ENCODE results near the gene GRIK2. TPM values are rescaled to one million over a fixed set of nuclear protein-coding genes. Genes with fewer than 3 reads are reported as not detected.
A peak's percentile ranks its signal among the peaks of the same experiment; 100 is the strongest.

Gene GRIK2
- total RNA-seq, 1 donor from 2014 or later: 2.3 TPM

DNA sequence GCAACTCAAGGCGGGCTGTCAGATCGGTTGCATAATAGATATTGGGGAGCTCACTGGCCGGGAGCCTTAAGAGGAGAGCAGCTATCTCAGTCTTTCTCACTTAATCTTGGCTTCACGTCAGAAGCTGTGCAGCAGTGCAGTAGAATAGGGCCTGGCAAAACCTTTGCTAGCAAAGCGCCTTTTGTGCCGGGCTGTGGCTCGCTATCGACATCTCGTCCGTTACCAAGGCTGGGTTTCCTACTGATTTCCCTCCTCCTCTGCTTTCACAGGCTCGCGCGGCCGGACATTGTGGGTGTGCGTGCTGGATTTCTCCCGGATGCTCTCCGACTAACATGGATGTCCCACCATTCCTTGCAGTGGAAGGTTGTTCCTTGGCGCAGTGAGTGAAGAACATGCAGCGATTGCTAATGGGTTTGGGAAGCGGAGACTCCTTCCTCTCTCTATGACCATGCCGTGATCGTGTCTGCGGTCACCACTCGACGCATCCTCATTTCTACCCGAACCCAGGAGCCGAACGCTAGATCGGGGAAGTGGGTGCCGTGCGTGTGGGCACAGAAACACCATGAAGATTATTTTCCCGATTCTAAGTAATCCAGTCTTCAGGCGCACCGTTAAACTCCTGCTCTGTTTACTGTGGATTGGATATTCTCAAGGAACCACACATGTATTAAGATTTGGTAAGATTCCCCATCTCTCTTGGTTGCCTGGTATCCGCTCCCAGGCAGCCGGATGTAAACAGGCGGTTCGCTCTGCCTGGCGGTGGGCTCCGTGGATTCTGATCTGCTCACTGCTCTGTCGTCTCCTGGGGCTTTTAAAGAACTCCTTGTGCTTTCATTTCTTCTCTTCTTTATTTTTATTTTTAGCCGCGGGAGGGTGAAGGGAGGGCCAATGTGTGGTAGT lies 5.5 kb downstream of the GRIK2 start:
- DNase-seq (no peak), ATAC-seq (no peak)
- intact Hi-C loops (cut with micrococcal nuclease): no loop called here

GRCh38 chr6:101399616-101400162 lies 6.2 kb downstream of the GRIK2 start:
- no peak for DNase-seq
- intact Hi-C loops (cut with micrococcal nuclease): no loop called here
- ATAC-seq: no peak

DNA sequence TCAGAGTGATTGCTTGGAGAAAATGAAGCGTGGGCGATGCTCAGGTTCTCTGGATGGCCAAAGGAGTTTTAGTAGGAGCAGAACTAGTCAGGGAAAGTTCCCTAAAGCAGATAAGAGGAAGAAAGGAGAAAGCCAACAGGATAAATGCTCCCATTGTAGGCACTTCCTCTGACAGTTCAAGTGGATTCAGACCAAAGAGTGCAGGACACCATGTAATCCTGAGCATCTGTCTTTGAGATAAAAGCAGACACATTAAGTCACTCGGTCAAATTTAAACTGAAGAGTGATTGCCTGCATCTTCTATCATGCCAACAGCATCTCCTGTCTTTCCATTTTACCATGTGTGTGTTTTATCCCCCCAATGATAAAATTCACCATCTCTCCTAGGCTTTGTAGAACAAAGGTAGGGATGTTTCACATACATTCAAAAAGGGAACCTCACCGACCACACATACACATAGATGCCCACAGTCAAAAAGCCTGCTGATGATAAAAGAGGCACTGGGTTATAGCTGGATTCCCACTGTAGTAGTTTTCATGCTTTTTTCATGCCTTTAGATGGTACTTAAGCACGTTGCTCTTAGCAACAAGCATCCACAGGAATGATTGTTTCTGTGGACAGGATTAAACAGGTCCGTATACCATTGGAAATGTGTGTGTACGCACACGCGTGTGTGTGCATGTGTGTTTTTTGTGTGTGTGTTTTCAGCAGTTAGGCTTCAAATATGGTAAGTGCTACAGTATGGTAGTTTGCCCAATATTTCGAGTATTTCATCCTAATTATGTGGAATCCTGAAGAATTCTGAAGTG lies 7.0 kb downstream of the GRIK2 start:
- ATAC-seq (no peak), DNase-seq (no peak)
- intact Hi-C loops (cut with micrococcal nuclease): no loop called here

GRCh38 chr6:101401171-101401570 lies 7.7 kb downstream of the GRIK2 start:
- intact Hi-C loops (cut with micrococcal nuclease): no loop called here
- ATAC-seq: no peak
- DNase-seq: no peak

DNA sequence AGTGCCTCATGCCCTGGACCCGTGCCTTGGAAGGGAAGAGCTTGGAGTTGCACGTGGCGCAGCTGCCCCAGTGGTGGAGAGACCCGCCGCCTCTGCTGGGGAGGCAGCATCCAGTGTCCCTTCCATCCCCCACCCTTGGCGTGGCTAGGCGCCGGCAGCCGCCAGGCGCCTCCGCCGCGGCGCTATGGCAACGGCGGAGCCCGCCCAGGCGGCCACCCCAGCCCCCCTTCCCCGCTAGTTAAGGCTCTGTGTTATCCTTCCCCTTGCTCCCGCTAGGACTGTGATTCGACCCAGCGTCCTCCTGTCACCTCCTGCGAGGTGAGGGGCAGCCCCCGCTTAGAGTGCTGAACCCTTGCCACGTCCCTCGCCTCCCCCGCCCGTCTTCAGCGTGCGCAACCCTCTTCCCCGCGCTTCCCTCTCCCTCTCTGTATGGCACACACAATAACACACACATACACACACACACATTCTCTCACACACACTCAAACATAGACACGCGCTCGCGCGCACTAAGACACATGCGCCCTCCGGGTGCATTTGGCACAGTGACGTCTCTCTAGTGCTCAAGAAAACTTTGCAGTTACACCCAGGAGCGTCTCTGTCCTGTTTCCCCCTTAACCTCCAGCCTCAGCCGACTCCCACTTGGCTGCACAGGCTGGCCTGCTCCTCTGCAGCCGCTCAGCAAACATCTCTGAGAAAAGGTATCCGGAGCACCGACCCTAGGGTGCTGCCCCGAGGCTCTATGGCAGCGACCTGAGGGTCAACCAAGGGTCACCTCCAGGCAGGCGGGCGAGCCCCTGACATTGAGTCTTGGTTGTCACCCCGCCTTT lies 8.5 kb downstream of the GRIK2 start:
- ATAC-seq: peak; percentile 89
- intact Hi-C loops (cut with micrococcal nuclease): no loop called here
- peak; percentile 61 for DNase-seq

DNA sequence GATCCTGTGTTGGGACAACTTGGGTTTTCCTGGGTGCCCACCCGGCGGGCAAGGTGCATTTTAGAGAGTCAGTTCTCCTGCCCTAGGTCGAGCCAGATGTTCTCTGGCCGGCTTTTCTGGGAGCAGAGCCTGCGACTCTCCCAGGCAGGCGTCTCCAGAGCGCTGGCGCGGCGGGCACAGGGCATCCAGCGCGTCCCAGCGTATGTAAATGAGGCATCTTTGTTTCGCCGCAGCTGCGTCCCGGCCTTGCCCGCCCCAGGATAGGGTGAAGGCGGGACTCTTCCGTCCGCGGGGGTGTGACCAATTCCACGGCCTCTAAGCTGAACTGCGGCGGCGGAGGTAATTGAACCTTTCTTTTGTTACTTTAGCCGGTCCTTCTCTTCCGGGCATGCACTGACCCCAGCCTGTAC lies 9.1 kb downstream of the GRIK2 start:
- intact Hi-C loops (cut with micrococcal nuclease): no loop called here
- ATAC-seq (peak; percentile 89), DNase-seq (peak; percentile 58)

- intact Hi-C loops (cut with micrococcal nuclease): no loop called here
Observed at GRCh38 chr6:101403216-101403945, 9.9 kb downstream of the GRIK2 start.

GRCh38 chr6:101404775-101405174 lies 11.3 kb downstream of the GRIK2 start:
- no peak for DNase-seq
- intact Hi-C loops (cut with micrococcal nuclease): no loop called here
- ATAC-seq: no peak

More at GRCh38 chr6:101403216-101403945, 9.9 kb downstream of the GRIK2 start:
- ATAC-seq: no peak
- DNase-seq: no peak

DNA sequence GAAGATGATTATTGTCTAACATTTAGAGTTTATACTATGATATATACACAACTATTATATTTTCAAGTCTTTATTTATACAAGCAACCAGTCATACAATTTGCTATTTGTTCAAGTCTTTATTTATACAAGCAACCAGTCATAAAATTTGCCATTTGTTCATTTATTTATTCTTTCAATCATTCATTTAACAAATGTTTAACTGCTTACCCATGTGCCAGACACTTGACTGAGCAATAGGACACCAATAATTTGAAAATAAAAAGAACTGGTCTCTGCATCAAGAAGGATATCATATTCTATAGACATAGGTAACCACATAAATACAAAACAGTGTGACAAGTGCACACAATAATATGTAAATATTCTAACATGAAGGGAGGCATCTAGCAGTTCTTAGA lies 20.3 kb downstream of the GRIK2 start:
- intact Hi-C loops (cut with micrococcal nuclease): no loop called here
- ATAC-seq (no peak), DNase-seq (no peak)

DNA sequence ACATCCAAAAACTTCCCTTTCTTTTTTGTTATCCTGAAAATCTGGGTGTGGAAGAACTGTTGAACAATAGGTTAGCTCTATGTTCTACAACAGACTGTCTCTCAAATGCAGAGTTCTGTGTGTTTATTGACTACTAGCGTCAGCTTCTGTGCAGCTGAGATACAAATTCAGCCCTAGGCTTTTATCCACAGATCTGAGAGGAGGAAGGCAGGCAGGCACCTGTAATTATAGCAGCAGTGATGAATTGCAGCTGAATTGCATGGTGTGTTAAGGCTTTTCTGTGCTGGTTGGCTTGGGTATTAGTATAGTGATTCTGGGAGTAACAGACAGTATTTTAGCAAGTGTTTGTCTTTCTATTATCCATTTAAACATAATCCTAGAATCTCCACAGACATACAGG lies 24.4 kb downstream of the GRIK2 start:
- DNase-seq (no peak), ATAC-seq (no peak)
- intact Hi-C loops (cut with micrococcal nuclease): no loop called here

GRCh38 chr6:101422251-101422650 lies 28.7 kb downstream of the GRIK2 start:
- intact Hi-C loops (cut with micrococcal nuclease): no loop called here
- DNase-seq (no peak), ATAC-seq (no peak)

DNA sequence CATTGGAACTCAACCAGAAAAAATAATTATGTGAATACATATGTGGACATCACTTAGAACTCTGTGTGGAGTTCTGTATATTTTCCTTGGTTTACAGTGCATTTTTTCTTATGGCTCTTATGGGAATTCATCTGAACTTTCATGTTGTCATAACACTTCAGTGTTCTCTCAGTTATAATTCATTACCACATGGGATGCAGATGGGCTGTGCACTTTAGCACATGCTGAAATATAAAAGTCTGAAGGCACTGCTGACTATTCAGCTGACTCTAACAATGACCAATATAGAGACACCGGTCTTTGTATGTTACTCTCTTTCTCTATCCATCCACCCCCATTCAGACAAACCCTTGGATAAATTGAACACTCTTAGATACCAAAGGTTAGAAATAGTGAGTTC lies 29.3 kb downstream of the GRIK2 start:
- intact Hi-C loops (cut with micrococcal nuclease): no loop called here
- DNase-seq: no peak
- ATAC-seq: no peak

DNA sequence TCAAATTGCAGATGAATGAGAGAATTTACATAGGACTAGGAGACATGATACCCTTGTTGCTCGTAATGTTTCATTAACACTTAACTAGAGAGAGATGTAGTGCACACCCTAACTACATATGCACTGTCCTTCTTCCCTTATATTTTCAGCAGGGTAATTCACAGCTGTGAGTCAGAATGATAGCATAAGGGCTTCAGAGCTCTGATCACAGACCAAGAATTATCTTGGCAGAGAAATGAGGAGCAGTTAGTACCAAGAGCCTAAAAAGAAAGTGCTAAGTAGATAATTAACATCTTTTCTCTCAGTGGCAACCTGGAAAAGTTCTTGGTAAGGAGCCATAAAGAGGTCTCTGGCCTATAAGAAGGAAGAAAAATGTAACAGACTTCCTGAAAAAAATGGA lies 35.8 kb downstream of the GRIK2 start:
- peak; percentile 70 for ATAC-seq
- intact Hi-C loops (cut with micrococcal nuclease): no loop called here
- no peak for DNase-seq

DNA sequence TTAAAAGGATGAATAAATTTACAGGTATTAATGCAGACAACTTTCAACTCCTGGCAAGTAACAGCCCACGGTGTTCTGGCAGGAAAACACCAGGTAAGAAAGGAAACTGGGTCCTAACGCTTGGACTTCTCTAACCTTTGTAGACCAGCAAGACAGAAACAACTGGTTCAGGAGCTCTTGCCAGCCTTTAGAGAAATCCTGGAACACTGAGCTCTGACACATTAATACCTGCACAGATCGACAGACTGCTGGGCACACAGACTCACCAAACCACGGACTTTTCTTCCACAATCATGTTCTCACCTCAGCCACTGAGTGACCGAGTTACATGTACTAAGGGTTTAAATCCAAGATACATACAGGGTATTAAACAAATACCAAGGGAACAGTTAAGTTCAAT lies 36.3 kb downstream of the GRIK2 start:
- intact Hi-C loops (cut with micrococcal nuclease): no loop called here
- ATAC-seq (peak; percentile 69), DNase-seq (no peak)

- no peak for DNase-seq
- no peak for ATAC-seq
- intact Hi-C loops (cut with micrococcal nuclease): no loop called here
Observed at GRCh38 chr6:101433141-101433540, 39.6 kb downstream of the GRIK2 start.

DNA sequence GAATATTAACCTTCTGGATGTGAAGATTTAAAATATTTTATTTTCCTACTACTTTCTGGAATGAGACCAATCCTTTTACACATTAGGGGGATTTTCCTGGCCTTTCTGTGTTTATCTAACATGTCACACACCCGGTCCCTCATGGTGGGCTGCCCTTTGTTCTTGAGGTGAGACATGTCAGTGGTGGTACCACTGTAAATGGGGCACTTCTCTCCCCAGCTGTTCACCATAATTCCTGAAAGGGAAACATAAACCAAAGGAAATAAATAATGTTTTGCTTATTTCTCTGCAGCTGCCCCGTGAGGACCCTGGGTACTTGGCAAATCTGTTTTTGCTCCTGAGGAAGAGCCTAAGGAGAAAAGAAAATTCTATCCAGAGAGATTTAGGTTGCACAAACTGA lies 41.1 kb downstream of the GRIK2 start:
- intact Hi-C loops (cut with micrococcal nuclease): no loop called here
- ATAC-seq: no peak

DNA sequence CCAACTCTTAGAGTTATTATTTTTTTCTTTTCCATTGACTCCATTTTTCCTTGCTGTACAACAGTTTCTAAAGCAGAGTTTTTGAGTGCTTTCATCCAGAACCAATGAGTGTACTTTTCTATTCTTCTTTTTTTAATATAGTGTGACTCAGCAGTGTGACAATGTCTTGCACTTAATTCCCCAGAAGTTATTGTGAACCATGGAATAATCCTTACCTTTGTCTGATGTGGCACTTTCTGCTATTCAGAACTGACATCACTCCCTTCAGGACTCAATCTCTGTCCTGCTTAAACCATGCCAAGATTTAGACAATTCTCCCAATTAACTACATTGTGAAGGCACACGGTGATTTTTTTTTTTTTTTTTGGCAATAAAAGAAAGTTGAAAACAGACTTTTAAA lies 41.5 kb downstream of the GRIK2 start:
- DNase-seq: no peak
- no peak for ATAC-seq
- intact Hi-C loops (cut with micrococcal nuclease): no loop called here

More for the DNA sequence above, 41.1 kb downstream of the GRIK2 start:
- DNase-seq: no peak

- DNase-seq (no peak), ATAC-seq (no peak)
- intact Hi-C loops (cut with micrococcal nuclease): no loop called here
Observed at GRCh38 chr6:101439790-101440189, 46.3 kb downstream of the GRIK2 start.

DNA sequence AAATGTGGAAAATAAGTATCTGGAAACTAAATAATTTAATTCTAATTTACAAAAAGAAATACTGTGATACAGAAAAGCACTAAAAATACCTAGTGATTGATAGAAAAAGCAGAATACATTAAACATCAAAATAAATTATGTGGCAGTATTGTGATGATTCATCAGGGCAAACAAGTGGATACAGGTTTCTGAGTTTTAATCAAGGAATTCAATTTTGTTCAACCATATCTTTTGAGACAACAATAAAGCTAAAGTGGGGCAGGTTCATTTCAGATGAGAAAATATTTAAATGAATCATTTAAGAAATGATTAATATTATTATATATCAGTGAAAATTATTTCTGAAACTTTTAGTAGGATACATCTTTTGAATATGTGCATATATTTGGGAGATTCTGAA lies 49.8 kb downstream of the GRIK2 start:
- DNase-seq (no peak), ATAC-seq (no peak)
- intact Hi-C loops (cut with micrococcal nuclease): no loop called here

Data from left ventricle myocardium superior (tissue), 1 donor.